Effector CD4-positive, alpha-beta T cell (primary cell): ENCODE data around the gene GOLGA6C.
"Not testable (repeated sequence)": the region's sequence is repeated elsewhere in the genome, so short reads cannot be mapped to it uniquely, and the experiment has no call there.

Source experiments
- DNase-seq: peaks from one replicate; pipeline ENCODE4 v3.0.0-alpha.2; 2020

GOLGA6C gene

GRCh38 chr15:75259873-75260272 is 1.7 kb downstream of the GOLGA6C start:
- DNase-seq: not testable (repeated sequence)

- DNase-seq: not testable (repeated sequence)
Observed at GRCh38 chr15:75273751-75274359, 15.7 kb downstream of the GOLGA6C start.

GRCh38 chr15:75274509-75275107 is 16.5 kb downstream of the GOLGA6C start:
- peak; percentile 47 for DNase-seq

GRCh38 chr15:75275617-75276016 is 17.5 kb downstream of the GOLGA6C start:
- DNase-seq: not testable (repeated sequence)

- not testable (repeated sequence) for DNase-seq
Observed at GRCh38 chr15:75278497-75278896, 20.4 kb downstream of the GOLGA6C start.

GRCh38 chr15:75282572-75282971 is 24.4 kb downstream of the GOLGA6C start, which contains the start of gene GOLGA6D:
Gene GOLGA6D (plus strand): TSS chr15:75282835. CDS start chr15:75282876, 41 bp downstream.
- DNase-seq: not testable (repeated sequence)

GRCh38 chr15:75284152-75284551 is 26.0 kb downstream of the GOLGA6C start:
- not testable (repeated sequence) for DNase-seq

GRCh38 chr15:75293660-75294059 is 35.5 kb downstream of the GOLGA6C start:
- not testable (repeated sequence) for DNase-seq

GRCh38 chr15:75298541-75299310 is 40.6 kb downstream of the GOLGA6C start:
- DNase-seq: not testable (repeated sequence)

- peak; percentile 47 for DNase-seq
Observed at GRCh38 chr15:75299311-75299688, 41.2 kb downstream of the GOLGA6C start.

- DNase-seq: not testable (repeated sequence)
Observed at GRCh38 chr15:75300026-75300425, 41.9 kb downstream of the GOLGA6C start.

- DNase-seq: no peak
Observed at GRCh38 chr15:75302318-75302717, 44.2 kb downstream of the GOLGA6C start.

GRCh38 chr15:75302753-75303152 is 44.6 kb downstream of the GOLGA6C start:
- DNase-seq: not testable (repeated sequence)

- DNase-seq: no peak
Observed at GRCh38 chr15:75306188-75306587, 48.1 kb downstream of the GOLGA6C start.

GRCh38 chr15:75307778-75308390 is 49.8 kb downstream of the GOLGA6C start:
- no peak for DNase-seq

GRCh38 chr15:75309711-75310110 is 51.6 kb downstream of the GOLGA6C start:
- DNase-seq: no peak

- DNase-seq: not testable (repeated sequence)
Observed at GRCh38 chr15:75312548-75312947, 54.4 kb downstream of the GOLGA6C start.

GRCh38 chr15:75313116-75313845 is 55.1 kb downstream of the GOLGA6C start:
- DNase-seq: no peak

- no peak for DNase-seq
Observed at GRCh38 chr15:75314552-75315290, 56.6 kb downstream of the GOLGA6C start.

- not testable (repeated sequence) for DNase-seq
Observed at GRCh38 chr15:75319231-75319897, 61.2 kb downstream of the GOLGA6C start.
